Loucy (cell line): ENCODE data around the gene NRG3.

Source experiments
- H2AFZ ChIP-seq: fragments of 200-600 bp; sonication (generic); 2 replicates; pipeline ENCODE4 v1.6.0; 2016; ENCODE audit warnings: antibody characterized with exemption, mild to moderate bottlenecking, low read length, moderate library complexity
- H3F3A ChIP-seq: fragments of 200-600 bp; 2 replicates; pipeline ENCODE4 v1.6.0; 2016; ENCODE audit warnings: antibody characterized with exemption, low read depth, mild to moderate bottlenecking
- H3K27me3 ChIP-seq: fragments of 200-600 bp; sonication (generic); 2 replicates; pipeline ENCODE4 v1.6.1; 2014; ENCODE audit warnings: low read length, mild to moderate bottlenecking; ENCODE audit not compliant: insufficient read depth, poor library complexity, severe bottlenecking
- H3K36me3 ChIP-seq: fragments of 200-600 bp; sonication (generic); 2 replicates; pipeline ENCODE4 v1.6.1; 2016; ENCODE audit warnings: low read length; ENCODE audit not compliant: insufficient read depth
- H3K4me1 ChIP-seq: fragments of 200-600 bp; sonication (generic); 2 replicates; pipeline ENCODE4 v1.5.1; 2014; ENCODE audit warnings: low read length, mild to moderate bottlenecking; ENCODE audit not compliant: insufficient read depth, poor library complexity, severe bottlenecking
- H3K4me2 ChIP-seq: fragments of 200-600 bp; sonication (generic); 2 replicates; pipeline ENCODE4 v1.6.0; 2014; ENCODE audit warnings: antibody characterized with exemption, low read length, low read depth, mild to moderate bottlenecking; ENCODE audit not compliant: poor library complexity, severe bottlenecking
- H3K4me3 ChIP-seq: fragments of 200-600 bp; sonication (generic); 2 replicates; pipeline ENCODE4 v1.5.1; 2014; ENCODE audit warnings: low read length, mild to moderate bottlenecking, mixed read lengths; ENCODE audit not compliant: poor library complexity, severe bottlenecking
- H3K79me2 ChIP-seq: fragments of 200-600 bp; sonication (generic); 2 replicates; pipeline ENCODE4 v1.6.1; 2014; ENCODE audit warnings: low read length; ENCODE audit not compliant: insufficient read depth
- H3K9ac ChIP-seq: fragments of 200-600 bp; sonication (generic); 2 replicates; pipeline ENCODE4 v1.6.0; 2014; ENCODE audit warnings: mild to moderate bottlenecking, low read depth, low read length, moderate library complexity; ENCODE audit not compliant: poor library complexity, severe bottlenecking
- H3K9me2 ChIP-seq: fragments of 200-600 bp; sonication (generic); replicated peaks from 2 replicates; pipeline ENCODE4 v1.6.1; 2016; ENCODE audit warnings: low read depth, low read length, mixed read lengths
- H3K9me3 ChIP-seq: fragments of 200-600 bp; sonication (generic); 2 replicates; pipeline ENCODE4 v1.6.1; 2014; ENCODE audit warnings: mild to moderate bottlenecking, antibody characterized with exemption, low read length, low read depth; ENCODE audit not compliant: insufficient read depth
- H4K20me1 ChIP-seq: fragments of 200-600 bp; sonication (generic); 2 replicates; pipeline ENCODE4 v1.6.0; 2014; ENCODE audit warnings: antibody characterized with exemption, low read length, mild to moderate bottlenecking; ENCODE audit not compliant: insufficient read depth, poor library complexity, severe bottlenecking
- EZH2phosphoT487 ChIP-seq: fragments of 200-600 bp; IDR thresholded peaks from 2 replicates; pipeline ENCODE4 v1.6.1; 2018; ENCODE audit warnings: antibody characterized with exemption, mild to moderate bottlenecking, moderate library complexity, borderline replicate concordance
- TF ChIP-seq, protein P1 (sequence below): fragments of 200-600 bp; sonication (generic); conservative IDR thresholded peaks from 2 replicates; pipeline ENCODE4 v1.5.1; 2014; ENCODE audit warnings: mild to moderate bottlenecking, antibody characterized with exemption, low read length

NRG3 gene

GRCh38 chr10:82149674-82150073, 274.7 kb downstream of the NRG3 start:
- no peaks in the 10 kb centered on the region for H3K36me3 ChIP-seq
- no peaks in the 10 kb centered on the region for H3K79me2 ChIP-seq
- H4K20me1 ChIP-seq: no peaks in the 10 kb centered on the region
- H3F3A ChIP-seq: no peaks in the 10 kb centered on the region
- no peaks in the 10 kb centered on the region for H3K9me3 ChIP-seq
- no peak overlapping the region for H3K9ac ChIP-seq
- H3K4me2 ChIP-seq: no peak overlapping the region
- H3K27me3 ChIP-seq: no peaks in the 10 kb centered on the region
- no peak overlapping the region for H2AFZ ChIP-seq
- TF ChIP-seq EZH2phosphoT487: no peak
- TF ChIP-seq, protein P1, sequence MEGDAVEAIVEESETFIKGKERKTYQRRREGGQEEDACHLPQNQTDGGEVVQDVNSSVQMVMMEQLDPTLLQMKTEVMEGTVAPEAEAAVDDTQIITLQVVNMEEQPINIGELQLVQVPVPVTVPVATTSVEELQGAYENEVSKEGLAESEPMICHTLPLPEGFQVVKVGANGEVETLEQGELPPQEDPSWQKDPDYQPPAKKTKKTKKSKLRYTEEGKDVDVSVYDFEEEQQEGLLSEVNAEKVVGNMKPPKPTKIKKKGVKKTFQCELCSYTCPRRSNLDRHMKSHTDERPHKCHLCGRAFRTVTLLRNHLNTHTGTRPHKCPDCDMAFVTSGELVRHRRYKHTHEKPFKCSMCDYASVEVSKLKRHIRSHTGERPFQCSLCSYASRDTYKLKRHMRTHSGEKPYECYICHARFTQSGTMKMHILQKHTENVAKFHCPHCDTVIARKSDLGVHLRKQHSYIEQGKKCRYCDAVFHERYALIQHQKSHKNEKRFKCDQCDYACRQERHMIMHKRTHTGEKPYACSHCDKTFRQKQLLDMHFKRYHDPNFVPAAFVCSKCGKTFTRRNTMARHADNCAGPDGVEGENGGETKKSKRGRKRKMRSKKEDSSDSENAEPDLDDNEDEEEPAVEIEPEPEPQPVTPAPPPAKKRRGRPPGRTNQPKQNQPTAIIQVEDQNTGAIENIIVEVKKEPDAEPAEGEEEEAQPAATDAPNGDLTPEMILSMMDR: no peak
- H3K4me3 ChIP-seq: no peak overlapping the region
- H3K4me1 ChIP-seq: no peaks in the 10 kb centered on the region
- H3K9me2 ChIP-seq: no peaks in the 10 kb centered on the region

DNA sequence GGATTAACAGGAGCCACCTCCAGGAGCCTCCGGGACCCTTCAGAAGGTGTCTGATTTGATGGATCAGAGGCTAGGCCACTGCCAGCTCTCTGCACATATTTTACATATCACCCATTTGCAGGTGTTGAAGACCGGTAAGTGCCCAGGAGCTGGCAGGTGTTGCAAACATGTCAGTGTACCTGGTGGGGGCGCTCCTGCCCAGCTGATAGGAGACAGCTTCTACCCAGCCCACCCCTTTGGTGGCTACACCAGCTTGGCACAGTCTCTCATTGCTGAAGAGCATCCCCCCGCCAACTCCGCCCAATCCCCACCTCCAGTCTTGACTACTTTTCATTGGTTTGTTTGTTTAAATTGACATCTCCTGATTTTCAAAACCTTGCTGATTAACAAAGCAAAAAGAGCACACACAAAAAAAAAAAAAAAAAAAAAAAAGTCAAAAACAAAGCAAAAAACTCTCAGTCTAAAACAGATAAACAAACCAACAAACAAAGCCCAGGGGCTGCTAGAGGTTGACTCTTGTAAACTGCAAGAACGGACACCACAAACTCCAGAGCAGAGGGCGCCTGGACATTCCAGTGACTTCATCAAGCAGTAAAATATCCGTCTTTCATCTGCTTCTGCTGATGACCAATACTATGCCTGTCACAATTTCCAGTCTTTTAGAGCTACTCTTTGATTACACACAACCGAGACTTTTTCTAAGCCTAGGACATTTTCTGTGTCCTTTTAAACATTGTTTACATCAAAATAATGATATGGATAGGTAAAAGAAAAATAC, 275.3 kb downstream of the NRG3 start:
- no peaks in the 10 kb centered on the region for H3K9me3 ChIP-seq
- H2AFZ ChIP-seq: no peak overlapping the region
- no peaks in the 10 kb centered on the region for H4K20me1 ChIP-seq
- no peaks in the 10 kb centered on the region for H3F3A ChIP-seq
- no peaks in the 10 kb centered on the region for H3K36me3 ChIP-seq
- no peaks in the 10 kb centered on the region for H3K4me1 ChIP-seq
- H3K27me3 ChIP-seq: no peaks in the 10 kb centered on the region
- no peaks in the 10 kb centered on the region for H3K79me2 ChIP-seq
- no peak overlapping the region for H3K4me3 ChIP-seq
- no peak overlapping the region for H3K9ac ChIP-seq
- TF ChIP-seq, protein P1: peak; percentile 50
- TF ChIP-seq EZH2phosphoT487: no peak
- no peaks in the 10 kb centered on the region for H3K9me2 ChIP-seq
- no peak overlapping the region for H3K4me2 ChIP-seq

DNA sequence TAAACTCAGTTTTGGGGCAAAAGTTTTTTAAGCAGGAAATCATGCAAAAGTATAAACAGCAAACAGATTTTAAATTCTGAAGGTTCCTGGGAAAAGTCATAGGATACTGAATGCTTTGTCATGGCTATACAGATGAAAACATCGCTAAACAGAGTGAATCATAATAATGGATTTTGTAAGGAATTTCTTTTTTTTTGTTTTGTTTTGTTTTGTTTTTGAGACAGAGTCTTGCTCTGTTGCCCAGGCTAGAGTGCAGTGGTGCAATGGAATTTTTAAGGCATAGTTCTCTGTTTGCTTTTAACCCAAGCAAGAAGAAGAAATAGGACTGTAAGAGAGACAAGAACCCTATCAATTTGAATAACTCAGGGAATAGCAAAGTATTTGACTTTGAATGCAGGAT, 285.3 kb downstream of the NRG3 start:
- no peak overlapping the region for H3K4me2 ChIP-seq
- H3F3A ChIP-seq: no peaks in the 10 kb centered on the region
- no peak overlapping the region for H2AFZ ChIP-seq
- no peaks in the 10 kb centered on the region for H3K36me3 ChIP-seq
- no peaks in the 10 kb centered on the region for H3K9me3 ChIP-seq
- no peaks in the 10 kb centered on the region for H3K79me2 ChIP-seq
- no peak for TF ChIP-seq EZH2phosphoT487
- TF ChIP-seq, protein P1: no peak
- H4K20me1 ChIP-seq: no peaks in the 10 kb centered on the region
- H3K27me3 ChIP-seq: no peaks in the 10 kb centered on the region
- H3K9me2 ChIP-seq: no peaks in the 10 kb centered on the region
- H3K4me1 ChIP-seq: no peaks in the 10 kb centered on the region
- no peak overlapping the region for H3K9ac ChIP-seq
- H3K4me3 ChIP-seq: no peak overlapping the region
